HepG2 (cell line): ENCODE data around the gene RHOV. TPM values are rescaled to one million over a fixed set of nuclear protein-coding genes. Genes with fewer than 3 reads are reported as not detected.
A peak's percentile ranks its signal among the peaks of the same experiment; 100 is the strongest.

Experiments used
- CCDC6 ChIP-seq: sonication (generic); formaldehyde crosslinking; IDR thresholded peaks from 2 replicates; pipeline ENCODE4 v1.8.1; 2022; ENCODE audit warnings: mild to moderate bottlenecking, missing genetic modification reagents, moderate library complexity
- HOXD1 ChIP-seq: sonication (generic); formaldehyde crosslinking; IDR thresholded peaks from 2 replicates; pipeline ENCODE4 v1.5.0; 2020; ENCODE audit warnings: missing genetic modification reagents
- IKZF1 ChIP-seq: fragments of 450-650 bp; IDR thresholded peaks from 2 replicates; pipeline ENCODE4 v1.7.1; 2016
- ONECUT2 ChIP-seq: sonication (generic); formaldehyde crosslinking; IDR thresholded peaks from 2 replicates; pipeline ENCODE4 v1.4.0; 2020; ENCODE audit warnings: missing genetic modification reagents
- SNRNP70 ChIP-seq: fragments of 200-400 bp; formaldehyde crosslinking; IDR thresholded peaks from 2 replicates; pipeline ENCODE4 v1.6.1; 2017; ENCODE audit warnings: mild to moderate bottlenecking, low read depth, low read length, moderate library complexity
- SOX5 ChIP-seq: IDR thresholded peaks from 2 replicates; pipeline ENCODE4 v1.6.1; 2016; ENCODE audit warnings: borderline replicate concordance
- ZNF431 ChIP-seq: sonication (generic); formaldehyde crosslinking; IDR thresholded peaks from 2 replicates; pipeline ENCODE4 v1.9.0; 2022; ENCODE audit warnings: missing genetic modification reagents, low read depth, mild to moderate bottlenecking, borderline replicate concordance
- ZNF777 ChIP-seq: sonication (generic); formaldehyde crosslinking; IDR thresholded peaks from 2 replicates; pipeline ENCODE4 v1.4.0; 2020; ENCODE audit warnings: missing genetic modification reagents
- ZNF790 ChIP-seq: sonication (generic); formaldehyde crosslinking; IDR thresholded peaks from 2 replicates; pipeline ENCODE4 v1.8.0; 2022; ENCODE audit warnings: missing genetic modification reagents, mild to moderate bottlenecking, borderline replicate concordance
- polyA plus RNA-seq, 8 experiments: library from polyadenylated mRNA; depleted of rRNA in 3 of 8; stranded (reverse) in 7 of 8; unstranded in 1 of 8; fragments of >200 nt; fragmentation: Illumina TruSeq in 4 of 8; extraction: Trizol in 4 of 8; gene quantifications; 2 replicates each; pipeline versions ENCODE4 v1.2.1 to v1.2.3, GENCODE V29; 2011 to 2016; ENCODE audit warnings: low read depth in 4 of 8, missing spikeins in 1 of 8, mixed read lengths in 1 of 8; ENCODE audit not compliant: insufficient read depth in 1 of 8
- total RNA-seq, 5 experiments: library from RNA; depleted of rRNA; stranded (reverse); fragments of >200 nt; fragmentation: Illumina TruSeq; extraction: Trizol; gene quantifications; 2 replicates each; pipeline ENCODE4 v1.2.3, GENCODE V29; 2016; ENCODE audit warnings: low read depth in 1 of 5
- TF ChIP-seq, protein P1 (sequence below): sonication (generic); formaldehyde crosslinking; IDR thresholded peaks from 2 replicates; pipeline ENCODE4 v1.4.0; 2020; ENCODE audit warnings: low read depth, mild to moderate bottlenecking, missing genetic modification reagents
- TF ChIP-seq, protein P2 (sequence below): sonication (generic); formaldehyde crosslinking; IDR thresholded peaks from 2 replicates; pipeline ENCODE4 v1.8.0; 2022; ENCODE audit warnings: missing genetic modification reagents, mild to moderate bottlenecking, moderate library complexity, borderline replicate concordance
- TF ChIP-seq, protein P3 (sequence below): sonication (generic); formaldehyde crosslinking; conservative IDR thresholded peaks from 2 replicates; pipeline ENCODE4 v1.4.0; 2020; ENCODE audit warnings: mild to moderate bottlenecking, missing genetic modification reagents, moderate library complexity
- TF ChIP-seq, protein P4 (sequence below): IDR thresholded peaks from 2 replicates; pipeline ENCODE4 v1.6.1; 2016; ENCODE audit warnings: missing genetic modification reagents, missing compliant biosample characterization
- TF ChIP-seq, protein P5 (sequence below): sonication (generic); formaldehyde crosslinking; IDR thresholded peaks from 2 replicates; pipeline ENCODE4 v1.5.0; 2020; ENCODE audit warnings: mild to moderate bottlenecking, low read depth, missing genetic modification reagents, borderline replicate concordance
- TF ChIP-seq, protein P6 (sequence below): sonication (generic); formaldehyde crosslinking; IDR thresholded peaks from 2 replicates; pipeline ENCODE4 v1.5.0; 2020; ENCODE audit warnings: missing genetic modification reagents, mild to moderate bottlenecking, borderline replicate concordance
- TF ChIP-seq, protein P7 (sequence below): sonication (generic); formaldehyde crosslinking; IDR thresholded peaks from 2 replicates; pipeline ENCODE4 v1.8.1; 2023; ENCODE audit warnings: mild to moderate bottlenecking, inconsistent platforms, moderate library complexity, missing genetic modification reagents, borderline replicate concordance

RHOV gene
- total and polyA plus RNA-seq, 2 of the 13 experiments (the other 11 are each of a cell fraction or from before 2014, with no cell fraction given) = 0.17 to 0.18 TPM

DNA sequence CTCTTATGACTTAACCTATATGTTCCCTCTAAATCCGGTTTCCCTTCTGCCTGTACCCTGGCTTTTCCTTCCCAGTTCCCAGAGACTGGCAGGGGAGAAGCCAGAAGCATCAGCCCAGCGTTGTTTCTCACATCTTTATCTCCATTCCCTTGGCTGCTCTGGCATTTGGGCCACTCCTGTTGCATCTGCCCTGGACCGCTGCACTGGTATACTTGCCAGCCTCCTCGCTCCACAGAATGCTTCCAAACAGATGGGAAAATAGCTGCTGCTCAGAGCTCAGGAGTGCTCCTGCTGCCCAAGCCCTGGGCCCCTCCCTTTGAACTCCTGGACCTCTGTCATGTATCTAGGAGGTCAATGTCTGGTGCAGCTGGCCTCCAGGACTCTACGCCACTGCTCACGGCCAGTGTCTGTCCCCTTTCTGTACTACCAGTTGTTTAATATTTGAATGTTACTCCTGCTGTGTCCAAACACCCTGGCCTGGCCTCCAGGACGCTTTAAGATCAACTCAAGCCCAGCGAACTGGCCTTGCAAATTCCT is 23.4 kb downstream of the RHOV start (continued):
- TF ChIP-seq, protein P1, sequence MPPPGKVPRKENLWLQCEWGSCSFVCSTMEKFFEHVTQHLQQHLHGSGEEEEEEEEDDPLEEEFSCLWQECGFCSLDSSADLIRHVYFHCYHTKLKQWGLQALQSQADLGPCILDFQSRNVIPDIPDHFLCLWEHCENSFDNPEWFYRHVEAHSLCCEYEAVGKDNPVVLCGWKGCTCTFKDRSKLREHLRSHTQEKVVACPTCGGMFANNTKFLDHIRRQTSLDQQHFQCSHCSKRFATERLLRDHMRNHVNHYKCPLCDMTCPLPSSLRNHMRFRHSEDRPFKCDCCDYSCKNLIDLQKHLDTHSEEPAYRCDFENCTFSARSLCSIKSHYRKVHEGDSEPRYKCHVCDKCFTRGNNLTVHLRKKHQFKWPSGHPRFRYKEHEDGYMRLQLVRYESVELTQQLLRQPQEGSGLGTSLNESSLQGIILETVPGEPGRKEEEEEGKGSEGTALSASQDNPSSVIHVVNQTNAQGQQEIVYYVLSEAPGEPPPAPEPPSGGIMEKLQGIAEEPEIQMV (CRISPR knock-in tag) = no peak
- TF ChIP-seq IKZF1 (no peak), ONECUT2 (CRISPR knock-in tag) (no peak), SOX5 (CRISPR knock-in tag) (0 out of 2 replicates have a peak, but pooled peaks have one; percentile 9), ZNF431 (no peak), ZNF790 (CRISPR knock-in tag) (no peak), ZNF777 (CRISPR knock-in tag) (no peak), SNRNP70 (no peak), HOXD1 (no peak), CCDC6 (no peak)
- TF ChIP-seq, protein P2, sequence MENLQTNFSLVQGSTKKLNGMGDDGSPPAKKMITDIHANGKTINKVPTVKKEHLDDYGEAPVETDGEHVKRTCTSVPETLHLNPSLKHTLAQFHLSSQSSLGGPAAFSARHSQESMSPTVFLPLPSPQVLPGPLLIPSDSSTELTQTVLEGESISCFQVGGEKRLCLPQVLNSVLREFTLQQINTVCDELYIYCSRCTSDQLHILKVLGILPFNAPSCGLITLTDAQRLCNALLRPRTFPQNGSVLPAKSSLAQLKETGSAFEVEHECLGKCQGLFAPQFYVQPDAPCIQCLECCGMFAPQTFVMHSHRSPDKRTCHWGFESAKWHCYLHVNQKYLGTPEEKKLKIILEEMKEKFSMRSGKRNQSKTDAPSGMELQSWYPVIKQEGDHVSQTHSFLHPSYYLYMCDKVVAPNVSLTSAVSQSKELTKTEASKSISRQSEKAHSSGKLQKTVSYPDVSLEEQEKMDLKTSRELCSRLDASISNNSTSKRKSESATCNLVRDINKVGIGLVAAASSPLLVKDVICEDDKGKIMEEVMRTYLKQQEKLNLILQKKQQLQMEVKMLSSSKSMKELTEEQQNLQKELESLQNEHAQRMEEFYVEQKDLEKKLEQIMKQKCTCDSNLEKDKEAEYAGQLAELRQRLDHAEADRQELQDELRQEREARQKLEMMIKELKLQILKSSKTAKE (CRISPR knock-in tag) = peak; percentile 42; the same call in 1 of the 2 replicates
- TF ChIP-seq, protein P3, sequence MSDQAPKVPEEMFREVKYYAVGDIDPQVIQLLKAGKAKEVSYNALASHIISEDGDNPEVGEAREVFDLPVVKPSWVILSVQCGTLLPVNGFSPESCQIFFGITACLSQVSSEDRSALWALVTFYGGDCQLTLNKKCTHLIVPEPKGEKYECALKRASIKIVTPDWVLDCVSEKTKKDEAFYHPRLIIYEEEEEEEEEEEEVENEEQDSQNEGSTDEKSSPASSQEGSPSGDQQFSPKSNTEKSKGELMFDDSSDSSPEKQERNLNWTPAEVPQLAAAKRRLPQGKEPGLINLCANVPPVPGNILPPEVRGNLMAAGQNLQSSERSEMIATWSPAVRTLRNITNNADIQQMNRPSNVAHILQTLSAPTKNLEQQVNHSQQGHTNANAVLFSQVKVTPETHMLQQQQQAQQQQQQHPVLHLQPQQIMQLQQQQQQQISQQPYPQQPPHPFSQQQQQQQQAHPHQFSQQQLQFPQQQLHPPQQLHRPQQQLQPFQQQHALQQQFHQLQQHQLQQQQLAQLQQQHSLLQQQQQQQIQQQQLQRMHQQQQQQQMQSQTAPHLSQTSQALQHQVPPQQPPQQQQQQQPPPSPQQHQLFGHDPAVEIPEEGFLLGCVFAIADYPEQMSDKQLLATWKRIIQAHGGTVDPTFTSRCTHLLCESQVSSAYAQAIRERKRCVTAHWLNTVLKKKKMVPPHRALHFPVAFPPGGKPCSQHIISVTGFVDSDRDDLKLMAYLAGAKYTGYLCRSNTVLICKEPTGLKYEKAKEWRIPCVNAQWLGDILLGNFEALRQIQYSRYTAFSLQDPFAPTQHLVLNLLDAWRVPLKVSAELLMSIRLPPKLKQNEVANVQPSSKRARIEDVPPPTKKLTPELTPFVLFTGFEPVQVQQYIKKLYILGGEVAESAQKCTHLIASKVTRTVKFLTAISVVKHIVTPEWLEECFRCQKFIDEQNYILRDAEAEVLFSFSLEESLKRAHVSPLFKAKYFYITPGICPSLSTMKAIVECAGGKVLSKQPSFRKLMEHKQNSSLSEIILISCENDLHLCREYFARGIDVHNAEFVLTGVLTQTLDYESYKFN (CRISPR knock-in tag) = peak; percentile 50
- TF ChIP-seq, protein P4, sequence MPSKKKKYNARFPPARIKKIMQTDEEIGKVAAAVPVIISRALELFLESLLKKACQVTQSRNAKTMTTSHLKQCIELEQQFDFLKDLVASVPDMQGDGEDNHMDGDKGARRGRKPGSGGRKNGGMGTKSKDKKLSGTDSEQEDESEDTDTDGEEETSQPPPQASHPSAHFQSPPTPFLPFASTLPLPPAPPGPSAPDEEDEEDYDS (CRISPR knock-in tag) = peak; percentile 39; the same call in 1 of the 2 replicates
- TF ChIP-seq, protein P5, sequence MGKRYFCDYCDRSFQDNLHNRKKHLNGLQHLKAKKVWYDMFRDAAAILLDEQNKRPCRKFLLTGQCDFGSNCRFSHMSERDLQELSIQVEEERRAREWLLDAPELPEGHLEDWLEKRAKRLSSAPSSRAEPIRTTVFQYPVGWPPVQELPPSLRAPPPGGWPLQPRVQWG (CRISPR knock-in tag) = no peak
- TF ChIP-seq, protein P6, sequence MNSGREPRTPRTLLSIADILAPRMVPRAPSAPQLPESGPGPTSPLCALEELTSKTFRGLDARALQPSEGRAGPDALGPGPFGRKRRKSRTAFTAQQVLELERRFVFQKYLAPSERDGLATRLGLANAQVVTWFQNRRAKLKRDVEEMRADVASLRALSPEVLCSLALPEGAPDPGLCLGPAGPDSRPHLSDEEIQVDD (CRISPR knock-in tag) = no peak
- TF ChIP-seq, protein P7, sequence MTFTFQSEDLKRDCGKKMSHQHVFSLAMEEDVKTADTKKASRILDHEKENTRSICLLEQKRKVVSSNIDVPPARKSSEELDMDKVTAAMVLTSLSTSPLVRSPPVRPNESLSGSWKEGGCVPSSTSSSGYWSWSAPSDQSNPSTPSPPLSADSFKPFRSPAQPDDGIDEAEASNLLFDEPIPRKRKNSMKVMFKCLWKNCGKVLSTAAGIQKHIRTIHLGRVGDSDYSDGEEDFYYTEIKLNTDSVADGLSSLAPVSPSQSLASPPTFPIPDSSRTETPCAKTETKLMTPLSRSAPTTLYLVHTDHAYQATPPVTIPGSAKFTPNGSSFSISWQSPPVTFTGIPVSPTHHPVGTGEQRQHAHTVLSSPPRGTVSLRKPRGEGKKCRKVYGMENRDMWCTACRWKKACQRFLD = no peak
